ENCODE results near the gene SURF1. TPM values are rescaled to one million over a fixed set of nuclear protein-coding genes. Genes with fewer than 3 reads are reported as not detected.
"Not testable (repeated sequence)": the region's sequence is repeated elsewhere in the genome, so short reads cannot be mapped to it uniquely, and the experiment has no call there.

The SURF1 gene
- polyA plus RNA-seq, 3 donors = 60.5 to 140 (median 98.4) TPM

DNA sequence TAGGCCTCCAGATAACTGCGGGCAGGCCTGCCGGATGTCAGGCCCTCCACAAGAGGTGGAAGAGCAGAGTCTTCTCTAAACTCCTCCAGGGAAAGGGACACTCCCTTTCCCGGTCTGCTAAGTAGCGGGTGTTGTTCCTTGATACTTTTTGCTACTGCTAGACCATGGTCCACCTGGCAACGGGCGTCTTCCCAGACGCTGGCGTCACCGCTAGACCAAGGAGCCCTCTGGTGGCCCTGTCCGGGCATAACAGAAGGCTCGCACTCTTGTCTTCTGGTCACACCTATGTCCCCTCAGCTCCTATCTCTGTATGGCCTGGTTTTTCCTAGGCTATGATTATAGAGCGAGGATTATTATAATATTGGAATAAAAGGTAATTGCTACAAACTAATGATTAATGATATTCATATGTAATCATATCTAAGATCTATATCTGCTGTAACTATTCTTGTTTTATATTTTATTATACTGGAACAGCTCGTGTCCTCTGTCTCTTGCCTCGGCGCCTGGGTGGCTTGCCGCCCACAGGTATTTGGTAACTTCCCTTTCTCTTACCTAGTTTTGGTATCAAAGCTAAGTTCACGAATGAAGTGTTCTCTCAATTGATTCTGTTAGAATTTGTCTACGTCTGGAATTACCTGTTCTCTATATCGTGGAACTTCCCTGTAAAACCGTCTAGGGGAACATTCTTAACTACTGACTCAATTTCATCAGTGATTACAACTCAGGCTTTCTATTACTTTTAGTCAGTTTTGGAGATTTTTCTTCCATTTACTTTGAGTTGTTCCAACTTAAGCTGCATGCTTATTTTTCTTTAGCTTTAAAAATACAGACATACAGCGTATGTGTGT is 26.8 kb downstream of the SURF1 start:
- H3K4me1 Mint-ChIP-seq; H3K27ac ChIP-seq (ENCODE audit: low read depth in 1 of 2, low read length in 2 of 2); H3K9ac ChIP-seq (ENCODE audit: insufficient read depth, low read length, poor library complexity, severe bottlenecking); H2AFZ ChIP-seq (ENCODE audit: insufficient read depth, low read depth, low read length, poor library complexity, severe bottlenecking); H3K79me2 ChIP-seq (ENCODE audit: insufficient read depth, low read length); H3K4me3 Mint-ChIP-seq; H3K4me1 ChIP-seq (ENCODE audit: control insufficient read depth in 1 of 2, insufficient read depth in 2 of 2, low read length in 2 of 2); H3K4me3 ChIP-seq (replicated peaks in 1 of 3; ENCODE audit: low read depth in 2 of 3, low read length in 3 of 3); H3K9me3 ChIP-seq (replicated peaks in 1 of 2; ENCODE audit: control insufficient read depth in 1 of 2, insufficient read depth in 1 of 2, low read length in 2 of 2); H3K9me3 Mint-ChIP-seq; H3K27me3 Mint-ChIP-seq (ENCODE audit: low read depth in 3 of 3); H3K4me2 ChIP-seq (replicated peaks; ENCODE audit: extremely low read depth, low read length, poor library complexity, severe bottlenecking); H3K27me3 ChIP-seq (ENCODE audit: control insufficient read depth in 2 of 2, insufficient read depth in 2 of 2, low read length in 2 of 2); DNase-seq; H3K27ac Mint-ChIP-seq: not testable (repeated sequence)
- intact Hi-C loops (cut with micrococcal nuclease) = loop anchor here in 1 of 2 donors (10.0 kb wide), 2 partner anchors 145 to 385 kb away; partner anchors contain the start of gene TSC1
- Histone ChIP-seq H3K36me3 (replicated peaks in 1 of 2; ENCODE audit: control insufficient read depth in 1 of 2, insufficient read depth in 2 of 2, low read length in 2 of 2) (peaks cover 37 to 49% of the 10 kb centered on the region in 2 donors), H4K20me1 (ENCODE audit: insufficient read depth, low read length) (peaks cover 35% of the 10 kb centered on the region)
- 42% methylated on average over 9 of the region's 21 CpGs for WGBS (ENCODE audit: insufficient coverage)
- H3K36me3 Mint-ChIP-seq = peaks cover 41 to 50% of the 10 kb centered on the region in 2 donors
- TF ChIP-seq, protein P1, sequence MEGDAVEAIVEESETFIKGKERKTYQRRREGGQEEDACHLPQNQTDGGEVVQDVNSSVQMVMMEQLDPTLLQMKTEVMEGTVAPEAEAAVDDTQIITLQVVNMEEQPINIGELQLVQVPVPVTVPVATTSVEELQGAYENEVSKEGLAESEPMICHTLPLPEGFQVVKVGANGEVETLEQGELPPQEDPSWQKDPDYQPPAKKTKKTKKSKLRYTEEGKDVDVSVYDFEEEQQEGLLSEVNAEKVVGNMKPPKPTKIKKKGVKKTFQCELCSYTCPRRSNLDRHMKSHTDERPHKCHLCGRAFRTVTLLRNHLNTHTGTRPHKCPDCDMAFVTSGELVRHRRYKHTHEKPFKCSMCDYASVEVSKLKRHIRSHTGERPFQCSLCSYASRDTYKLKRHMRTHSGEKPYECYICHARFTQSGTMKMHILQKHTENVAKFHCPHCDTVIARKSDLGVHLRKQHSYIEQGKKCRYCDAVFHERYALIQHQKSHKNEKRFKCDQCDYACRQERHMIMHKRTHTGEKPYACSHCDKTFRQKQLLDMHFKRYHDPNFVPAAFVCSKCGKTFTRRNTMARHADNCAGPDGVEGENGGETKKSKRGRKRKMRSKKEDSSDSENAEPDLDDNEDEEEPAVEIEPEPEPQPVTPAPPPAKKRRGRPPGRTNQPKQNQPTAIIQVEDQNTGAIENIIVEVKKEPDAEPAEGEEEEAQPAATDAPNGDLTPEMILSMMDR (IDR thresholded peaks at IDR 0.05) = peak; percentile 68

DNA sequence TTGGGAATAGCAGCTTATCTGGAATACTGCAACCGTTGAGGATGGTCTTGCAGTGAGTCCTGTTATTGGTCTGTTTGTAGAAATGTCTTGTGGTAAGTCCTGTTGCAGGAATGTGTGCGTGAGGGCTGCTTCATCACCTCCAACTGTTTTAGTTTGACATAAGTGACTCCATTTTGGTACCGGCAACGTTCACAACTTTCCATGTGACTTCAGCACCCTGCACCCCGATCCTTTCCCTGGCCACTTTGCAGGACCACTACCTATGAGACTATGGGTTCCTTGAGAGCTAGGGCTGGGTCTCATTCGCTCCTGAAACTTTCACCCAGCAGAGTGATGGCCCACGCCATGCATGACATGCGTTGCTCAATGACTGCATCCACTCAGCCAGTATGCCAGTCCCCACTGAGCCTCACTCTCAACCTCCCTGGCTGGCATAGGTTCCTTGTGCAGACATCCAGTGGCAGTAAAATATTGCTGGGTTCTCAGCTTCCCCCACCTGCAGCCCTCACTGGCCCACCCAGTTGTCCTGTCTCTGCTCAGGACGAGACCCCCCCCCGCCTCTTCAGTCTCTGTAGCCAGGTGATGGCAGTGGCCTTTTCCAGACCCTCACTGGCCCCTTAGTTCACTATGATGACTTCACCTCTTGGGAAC is 28.3 kb downstream of the SURF1 start:
- WGBS (ENCODE audit: insufficient coverage) = 94% methylated on average over 7 of the region's 10 CpGs
- intact Hi-C loops (cut with micrococcal nuclease) = no loop called here
- no peak for DNase-seq
- Histone ChIP-seq H3K4me1 (ENCODE audit: control insufficient read depth in 1 of 2, insufficient read depth in 2 of 2, low read length in 2 of 2) (no peaks in the 10 kb centered on the region), H3K27me3 (ENCODE audit: control insufficient read depth in 2 of 2, insufficient read depth in 2 of 2, low read length in 2 of 2) (no peaks in the 10 kb centered on the region), H3K4me2 (replicated peaks; ENCODE audit: extremely low read depth, low read length, poor library complexity, severe bottlenecking) (no peak overlapping the region), H3K4me3 (replicated peaks in 1 of 3; ENCODE audit: low read depth in 2 of 3, low read length in 3 of 3) (no peak overlapping the region), H2AFZ (ENCODE audit: insufficient read depth, low read depth, low read length, poor library complexity, severe bottlenecking) (no peak overlapping the region), H3K27ac (ENCODE audit: low read depth in 1 of 2, low read length in 2 of 2) (no peak overlapping the region), H3K9ac (ENCODE audit: insufficient read depth, low read length, poor library complexity, severe bottlenecking) (no peak overlapping the region), H3K9me3 (replicated peaks in 1 of 2; ENCODE audit: control insufficient read depth in 1 of 2, insufficient read depth in 1 of 2, low read length in 2 of 2) (no peaks in the 10 kb centered on the region), H3K79me2 (ENCODE audit: insufficient read depth, low read length) (no peaks in the 10 kb centered on the region), H4K20me1 (ENCODE audit: insufficient read depth, low read length) (peaks cover 19% of the 10 kb centered on the region), H3K36me3 (replicated peaks in 1 of 2; ENCODE audit: control insufficient read depth in 1 of 2, insufficient read depth in 2 of 2, low read length in 2 of 2) (peaks cover 22 to 33% of the 10 kb centered on the region in 2 donors)
- H3K36me3 Mint-ChIP-seq = peaks cover 27 to 35% of the 10 kb centered on the region in 2 donors
- peaks cover 1 to 5% (median 4%) of the 10 kb centered on the region in 3 donors for H3K27me3 Mint-ChIP-seq (ENCODE audit: low read depth in 3 of 3)
- H3K4me1 Mint-ChIP-seq = peaks cover 5% of the 10 kb centered on the region
- H3K9me3 Mint-ChIP-seq = peaks cover 0 to 4% (median 0%) of the 10 kb centered on the region in 7 donors
- TF ChIP-seq, protein P1 (IDR thresholded peaks at IDR 0.05) = no peak
- no peak overlapping the region for H3K4me3 Mint-ChIP-seq
- no peak overlapping the region for H3K27ac Mint-ChIP-seq

GRCh38 chr9:133327021-133327420 is 29.3 kb downstream of the SURF1 start:
- Histone ChIP-seq H4K20me1 (ENCODE audit: insufficient read depth, low read length) (peaks cover 13% of the 10 kb centered on the region), H3K36me3 (replicated peaks in 1 of 2; ENCODE audit: control insufficient read depth in 1 of 2, insufficient read depth in 2 of 2, low read length in 2 of 2) (peaks cover 12 to 24% of the 10 kb centered on the region in 2 donors)
- intact Hi-C loops (cut with micrococcal nuclease); H3K27ac ChIP-seq (ENCODE audit: low read depth in 1 of 2, low read length in 2 of 2); H3K4me1 Mint-ChIP-seq; H3K79me2 ChIP-seq (ENCODE audit: insufficient read depth, low read length); H3K27ac Mint-ChIP-seq; H2AFZ ChIP-seq (ENCODE audit: insufficient read depth, low read depth, low read length, poor library complexity, severe bottlenecking); H3K4me3 ChIP-seq (replicated peaks in 1 of 3; ENCODE audit: low read depth in 2 of 3, low read length in 3 of 3); H3K9ac ChIP-seq (ENCODE audit: insufficient read depth, low read length, poor library complexity, severe bottlenecking); H3K27me3 ChIP-seq (ENCODE audit: control insufficient read depth in 2 of 2, insufficient read depth in 2 of 2, low read length in 2 of 2); H3K9me3 ChIP-seq (replicated peaks in 1 of 2; ENCODE audit: control insufficient read depth in 1 of 2, insufficient read depth in 1 of 2, low read length in 2 of 2); H3K9me3 Mint-ChIP-seq; H3K4me1 ChIP-seq (ENCODE audit: control insufficient read depth in 1 of 2, insufficient read depth in 2 of 2, low read length in 2 of 2); DNase-seq; H3K27me3 Mint-ChIP-seq (ENCODE audit: low read depth in 3 of 3); H3K4me3 Mint-ChIP-seq; H3K4me2 ChIP-seq (replicated peaks; ENCODE audit: extremely low read depth, low read length, poor library complexity, severe bottlenecking): not testable (repeated sequence)
- H3K36me3 Mint-ChIP-seq = peaks cover 18 to 25% of the 10 kb centered on the region in 2 donors
- 92% methylated on average over 4 of the region's 6 CpGs for WGBS (ENCODE audit: insufficient coverage)

Data from CD14-positive monocyte (primary cell).